ENCODE results near the gene DOK3. TPM values are rescaled to one million over a fixed set of nuclear protein-coding genes. Genes with fewer than 3 reads are reported as not detected.

DOK3 gene
- total and polyA plus RNA-seq, 2 donors (not counting 1 experiment from before 2014, with no cell fraction given) = 103 to 115 TPM

DNA sequence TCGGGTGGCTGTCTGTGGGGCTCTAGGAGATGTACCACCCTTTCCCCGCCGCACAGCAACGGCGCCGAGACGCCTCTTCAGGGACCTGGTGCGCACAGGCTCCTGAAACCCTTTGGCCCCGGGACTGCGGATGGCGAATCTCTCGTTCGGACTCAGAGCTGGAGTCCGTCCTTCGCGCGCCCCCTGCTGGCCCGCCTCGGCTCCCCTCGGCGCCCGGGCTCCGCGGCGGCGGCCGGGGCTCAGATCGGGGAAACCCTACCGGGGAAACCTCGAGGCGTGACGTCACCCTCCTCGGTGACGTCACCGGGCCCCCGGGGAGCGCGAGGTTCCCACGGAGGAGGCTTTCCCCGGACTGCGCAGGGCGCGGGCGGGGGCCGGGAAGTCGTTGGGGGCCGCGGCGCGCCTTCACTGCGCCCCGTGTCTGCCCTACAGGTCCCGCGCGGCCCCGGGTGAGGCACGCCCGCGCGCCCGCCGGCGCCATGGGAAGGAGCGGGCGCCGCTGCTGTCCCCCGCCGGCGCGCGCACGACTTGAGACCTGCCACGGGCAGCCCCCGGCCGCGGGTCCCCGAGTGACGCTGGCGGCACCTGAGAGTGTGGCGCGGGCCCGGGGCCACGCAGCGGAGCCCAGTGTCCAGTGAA is 55.1 kb downstream of the DOK3 start:
- H3K4me3 Mint-ChIP-seq = peak overlapping the region; percentile 96
- Histone ChIP-seq H2AFZ (ENCODE audit: insufficient read depth, low read depth, low read length, poor library complexity, severe bottlenecking) (peak overlapping the region; percentile 8), H3K27me3 (replicated peaks in 1 of 4; ENCODE audit: control extremely low read depth in 1 of 4, control insufficient read depth in 3 of 4, insufficient read depth in 4 of 4, low read length in 3 of 4) (peaks cover 0 to 7% (median 0%) of the 10 kb centered on the region in 4 experiments), H3K36me3 (replicated peaks in 1 of 2; ENCODE audit: control extremely low read depth in 1 of 2, control insufficient read depth in 1 of 2, extremely low read depth in 1 of 2, insufficient read depth in 2 of 2, low read length in 1 of 2) (no peaks in the 10 kb centered on the region), H3K4me2 (replicated peaks; ENCODE audit: low read depth, low read length, poor library complexity, severe bottlenecking) (peak overlapping the region; percentile 99), H3K9ac (ENCODE audit: low read length) (peak overlapping the region; percentile 87), H3K4me1 (ENCODE audit: control insufficient read depth in 2 of 2, insufficient read depth in 2 of 2, low read length in 2 of 2) (peaks cover 17 to 32% of the 10 kb centered on the region in 2 donors), H3K4me3 (ENCODE audit: control extremely low read depth in 1 of 5, extremely low read depth in 1 of 5, insufficient read depth in 1 of 5, low read depth in 2 of 5, low read length in 4 of 5) (peak overlapping the region; percentile 13 to 91 (median 74)), H3K9me3 (ENCODE audit: control extremely low read depth in 1 of 3, control insufficient read depth in 2 of 3, insufficient read depth in 1 of 3, low read length in 2 of 3) (peaks cover 0 to 4% (median 0%) of the 10 kb centered on the region in 3 donors), H3K27ac (ENCODE audit: low read length in 2 of 2) (peak overlapping the region; percentile 88 to 97), H4K20me1 (ENCODE audit: control insufficient read depth, insufficient read depth, low read length, poor library complexity, severe bottlenecking) (peaks cover 30% of the 10 kb centered on the region), H3K79me2 (ENCODE audit: control insufficient read depth, insufficient read depth, low read length) (peaks cover 21% of the 10 kb centered on the region)
- CTCF ChIA-PET = interaction anchor here (0.6 to 21.3 kb wide), 23 partner anchors 9 to 152 kb away, joined by 3 to 628 read pairs (median 6); partner anchors contain the start of genes DOK3, F12, GRK6 and LMAN2
- POLR2A ChIA-PET = interaction anchor here (0.5 to 6.7 kb wide), 11 partner anchors 7 to 114 kb away, joined by 3 to 87 read pairs (median 6); partner anchors contain the start of genes DOK3, GRK6, LMAN2 and PFN3
- under 1% methylated on average over 84 of the region's 84 CpGs for WGBS (ENCODE audit: insufficient coverage)
- intact Hi-C loops (cut with micrococcal nuclease) = loop anchor here (1.0 to 2.0 kb wide), 8 partner anchors 8 to 136 kb away; partner anchors contain the start of genes GRK6, PDLIM7 and PRR7
- H3K9me3 Mint-ChIP-seq (ENCODE audit: insufficient read depth) = no peaks in the 10 kb centered on the region
- H3K27me3 Mint-ChIP-seq = no peaks in the 10 kb centered on the region
- H3K27ac Mint-ChIP-seq = peak overlapping the region; percentile 97
- DNase-seq (peak; percentile 98), ATAC-seq (ENCODE audit: low read depth) (peak; percentile 53)
- TF ChIP-seq EZH2 (IDR thresholded peaks at IDR 0.05; ENCODE audit: borderline replicate concordance, insufficient read depth, low read depth, low read length, poor library complexity, severe bottlenecking) = no peak
- TF ChIP-seq, protein P1, sequence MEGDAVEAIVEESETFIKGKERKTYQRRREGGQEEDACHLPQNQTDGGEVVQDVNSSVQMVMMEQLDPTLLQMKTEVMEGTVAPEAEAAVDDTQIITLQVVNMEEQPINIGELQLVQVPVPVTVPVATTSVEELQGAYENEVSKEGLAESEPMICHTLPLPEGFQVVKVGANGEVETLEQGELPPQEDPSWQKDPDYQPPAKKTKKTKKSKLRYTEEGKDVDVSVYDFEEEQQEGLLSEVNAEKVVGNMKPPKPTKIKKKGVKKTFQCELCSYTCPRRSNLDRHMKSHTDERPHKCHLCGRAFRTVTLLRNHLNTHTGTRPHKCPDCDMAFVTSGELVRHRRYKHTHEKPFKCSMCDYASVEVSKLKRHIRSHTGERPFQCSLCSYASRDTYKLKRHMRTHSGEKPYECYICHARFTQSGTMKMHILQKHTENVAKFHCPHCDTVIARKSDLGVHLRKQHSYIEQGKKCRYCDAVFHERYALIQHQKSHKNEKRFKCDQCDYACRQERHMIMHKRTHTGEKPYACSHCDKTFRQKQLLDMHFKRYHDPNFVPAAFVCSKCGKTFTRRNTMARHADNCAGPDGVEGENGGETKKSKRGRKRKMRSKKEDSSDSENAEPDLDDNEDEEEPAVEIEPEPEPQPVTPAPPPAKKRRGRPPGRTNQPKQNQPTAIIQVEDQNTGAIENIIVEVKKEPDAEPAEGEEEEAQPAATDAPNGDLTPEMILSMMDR (IDR thresholded peaks at IDR 0.05) = peak; percentile 81
- H3K4me1 Mint-ChIP-seq = peaks cover 27% of the 10 kb centered on the region
